ENCODE measurements around the gene IGSF9B.

GRCh38 chr11:133895061-133895479 is 61.7 kb downstream of the IGSF9B start:
- no peak for TF ChIP-seq MAX (IDR thresholded peaks at IDR 0.05)
- TF ChIP-seq TAF1 (IDR thresholded peaks at IDR 0.05; ENCODE audit: low read depth): no peak
- TF ChIP-seq CREB1 (IDR thresholded peaks at IDR 0.05; ENCODE audit: low read depth): no peak
- TF ChIP-seq RAD21 (IDR thresholded peaks at IDR 0.05; ENCODE audit: low read depth): no peak
- TF ChIP-seq CEBPB (IDR thresholded peaks at IDR 0.05): no peak
- no peak for TF ChIP-seq YY1 (IDR thresholded peaks at IDR 0.05; ENCODE audit: low read depth)
- no peak for TF ChIP-seq USF1 (IDR thresholded peaks at IDR 0.05)

Measured in Ishikawa (cell line).